GM21576 (cell line): Measurements from ENCODE around the gene PTGDS.
A peak's percentile ranks its signal among the peaks of the same experiment; 100 is the strongest.

Experiments
- ATAC-seq: cut with Tn5 transposase; IDR thresholded peaks from one replicate; pipeline ENCODE4 v1.9.1; 2021; ENCODE audit warnings: mild to moderate bottlenecking, moderate library complexity; ENCODE audit not compliant: unreplicated experiment

Gene PTGDS

DNA sequence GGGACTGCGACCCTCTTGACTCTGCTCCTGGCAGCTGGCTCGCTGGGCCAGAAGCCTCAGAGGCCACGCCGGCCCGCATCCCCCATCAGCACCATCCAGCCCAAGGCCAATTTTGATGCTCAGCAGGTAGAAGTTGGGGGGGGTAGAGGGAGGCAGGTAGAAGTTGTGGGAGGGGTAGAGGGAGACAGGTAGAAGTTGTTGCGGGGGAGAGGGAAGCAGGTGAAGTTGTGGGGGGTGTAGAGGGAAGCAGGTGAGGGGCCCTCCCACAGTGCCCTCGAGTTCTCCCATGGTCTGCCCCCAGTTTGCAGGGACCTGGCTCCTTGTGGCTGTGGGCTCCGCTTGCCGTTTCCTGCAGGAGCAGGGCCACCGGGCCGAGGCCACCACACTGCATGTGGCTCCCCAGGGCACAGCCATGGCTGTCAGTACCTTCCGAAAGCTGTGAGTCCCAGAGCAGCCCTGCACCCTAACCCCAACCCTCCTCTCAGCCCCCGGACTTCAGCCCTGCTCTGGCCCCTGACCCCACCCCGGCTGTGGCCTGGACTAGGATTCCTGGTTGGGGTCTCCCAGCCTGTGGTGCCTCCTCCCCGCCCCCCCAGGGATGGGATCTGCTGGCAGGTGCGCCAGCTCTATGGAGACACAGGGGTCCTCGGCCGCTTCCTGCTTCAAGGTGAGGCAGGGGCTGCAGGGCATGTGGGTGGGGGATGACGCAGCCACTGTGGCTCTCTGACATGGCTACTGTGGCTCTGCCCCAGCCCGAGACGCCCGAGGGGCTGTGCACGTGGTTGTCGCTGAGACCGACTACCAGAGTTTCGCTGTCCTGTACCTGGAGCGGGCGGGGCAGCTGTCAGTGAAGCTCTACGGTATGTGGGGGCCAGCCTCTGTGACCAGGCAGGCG lies 31.7 kb upstream of the PTGDS start:
- ATAC-seq, result no peak

GRCh38 chr9:136946228-136947027 lies 30.9 kb upstream of the PTGDS start:
- ATAC-seq, result no peak

DNA sequence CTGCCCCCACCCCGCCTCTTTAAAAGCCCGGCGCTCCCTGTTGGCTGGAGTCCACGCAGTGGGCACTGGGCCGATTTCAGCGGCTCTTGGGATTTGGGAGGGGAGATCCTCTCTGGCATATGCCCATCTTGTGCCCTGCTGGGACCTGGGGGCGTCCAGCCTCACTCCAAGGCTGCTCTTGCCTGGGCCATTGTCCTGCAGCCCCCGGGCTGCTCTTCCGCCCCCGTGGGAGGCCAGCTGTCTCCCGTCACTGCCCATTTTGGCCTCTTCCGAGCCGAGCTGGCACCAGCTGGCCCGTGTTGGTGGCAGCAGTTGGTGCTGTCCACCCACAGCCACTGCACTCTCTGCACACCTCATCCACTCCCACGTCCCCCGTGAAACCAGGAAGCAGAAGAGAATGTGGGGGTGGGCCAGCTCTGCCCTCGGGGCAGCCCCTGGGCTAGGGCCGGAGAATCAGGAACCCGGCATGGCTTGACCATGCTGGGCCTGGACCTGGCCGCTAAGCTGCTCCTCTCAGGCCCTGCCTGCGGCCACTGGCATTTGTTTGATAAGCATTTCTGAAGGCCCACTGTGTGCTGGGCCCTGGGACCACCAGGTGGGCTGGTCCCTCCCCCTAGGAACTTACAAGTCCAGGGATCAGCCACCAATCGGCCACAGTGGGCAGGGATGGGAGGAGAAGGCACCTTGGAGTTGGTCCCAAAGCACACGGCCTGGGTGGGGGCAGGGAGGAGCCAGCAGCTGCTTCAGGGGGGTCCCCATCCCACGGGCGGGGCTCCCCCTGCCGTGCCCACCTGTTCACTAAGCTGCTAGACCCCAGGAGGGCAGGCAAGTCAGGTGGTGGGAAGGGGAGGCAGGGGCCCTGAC lies 30.0 kb upstream of the PTGDS start:
- ATAC-seq, result no peak

GRCh38 chr9:136947955-136948510 lies 29.3 kb upstream of the PTGDS start:
- ATAC-seq, result no peak

DNA sequence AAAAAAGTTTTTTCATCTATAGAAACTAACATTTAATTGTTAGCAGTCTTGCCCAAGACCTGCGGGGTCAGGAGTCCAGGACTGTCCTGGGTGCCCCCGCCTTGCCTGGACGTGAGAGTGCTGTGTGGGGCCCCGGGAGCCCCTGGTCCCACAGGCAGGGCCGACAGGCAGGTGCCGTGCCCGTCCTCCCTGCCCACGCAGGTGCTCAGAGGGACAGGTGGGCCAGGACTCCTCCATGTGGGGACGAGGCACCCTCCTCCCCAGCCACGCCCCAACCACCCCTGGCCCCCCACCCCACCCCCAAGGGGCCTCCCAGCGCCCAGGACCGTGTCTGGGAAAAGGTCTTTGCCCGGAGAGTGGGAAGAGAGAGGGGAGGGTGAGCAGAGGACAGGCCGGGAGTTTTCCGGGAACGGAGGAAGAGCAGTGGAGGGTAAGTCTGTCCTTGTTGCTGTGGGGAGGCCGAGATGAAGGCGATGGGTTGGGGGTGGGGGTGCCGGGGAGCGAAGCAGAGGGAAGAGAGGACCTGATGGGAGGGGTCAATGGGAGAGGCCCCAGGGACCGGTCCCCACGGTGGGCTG lies 28.0 kb upstream of the PTGDS start:
- no peak for ATAC-seq

- peak; percentile 81 for ATAC-seq
These were observed 27.3 kb upstream of the PTGDS start for GRCh38 chr9:136949817-136950655.

DNA sequence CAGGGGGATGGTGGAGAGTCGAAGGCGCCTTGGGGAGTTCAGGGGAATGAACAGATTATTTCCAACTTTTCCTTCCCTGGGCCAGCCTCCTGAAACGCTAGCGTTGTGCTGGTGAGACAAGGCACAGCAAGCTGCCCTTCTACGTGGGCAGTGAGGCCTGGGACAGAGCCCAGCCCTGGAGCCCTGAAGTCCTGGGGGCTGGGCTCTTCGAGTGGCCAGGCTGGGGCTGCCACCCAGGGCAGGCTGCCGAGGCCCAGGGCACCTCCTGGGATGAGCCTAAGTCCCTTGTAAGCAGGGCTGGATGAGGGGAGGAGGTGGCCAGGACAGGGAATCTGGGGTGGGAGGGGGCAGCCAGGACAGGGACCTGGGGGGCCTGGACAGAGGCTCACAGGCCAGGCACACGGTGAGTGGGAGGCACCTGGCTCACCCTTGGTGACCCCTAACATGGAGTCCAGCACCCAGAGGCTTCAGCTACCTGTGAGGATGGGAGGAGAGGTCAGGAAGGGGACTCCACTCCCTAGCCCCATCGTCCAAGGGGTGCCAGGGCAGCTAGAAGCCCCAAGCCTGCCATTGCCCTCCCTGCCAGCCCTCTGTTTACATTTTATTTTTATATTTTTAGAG lies 26.5 kb upstream of the PTGDS start:
- ATAC-seq, result no peak

- no peak for ATAC-seq
These were observed 25.6 kb upstream of the PTGDS start, which contains the start of gene LCN12 for GRCh38 chr9:136951541-136952320. TSS of gene LCN12 (plus strand) at chr9:136952273. CDS start at chr9:136952328, 55 bp downstream.

DNA sequence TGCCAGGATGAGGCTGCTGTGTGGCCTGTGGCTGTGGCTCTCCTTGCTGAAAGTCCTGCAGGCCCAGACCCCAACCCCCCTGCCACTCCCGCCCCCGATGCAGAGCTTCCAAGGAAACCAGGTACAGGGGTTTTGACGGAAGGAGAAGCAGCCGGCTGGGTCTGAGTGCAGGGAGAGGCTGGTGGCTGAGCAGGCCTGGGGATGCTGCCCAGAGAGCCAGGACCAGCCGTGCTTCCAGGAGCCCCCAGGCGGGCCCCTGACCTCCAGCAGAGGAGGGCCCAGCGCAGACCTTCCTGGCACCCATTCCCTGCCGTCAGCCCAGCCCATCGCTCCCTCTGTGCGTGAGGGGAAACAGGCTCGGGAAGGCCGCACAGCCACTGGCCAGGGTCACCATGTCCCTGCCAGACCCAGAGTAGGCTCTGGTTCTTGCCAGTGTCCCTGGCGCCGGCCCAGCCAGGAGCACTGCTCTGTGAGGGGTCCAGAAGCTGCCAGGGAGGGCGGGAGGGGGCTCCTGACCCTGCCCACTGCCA lies 24.9 kb upstream of the PTGDS start:
- ATAC-seq, result no peak

GRCh38 chr9:136952876-136953770 lies 24.2 kb upstream of the PTGDS start:
- ATAC-seq, result no peak

GRCh38 chr9:136953771-136954269 lies 23.5 kb upstream of the PTGDS start:
- no peak for ATAC-seq

- ATAC-seq, result no peak
These were observed 22.8 kb upstream of the PTGDS start for GRCh38 chr9:136954270-136955083.

DNA sequence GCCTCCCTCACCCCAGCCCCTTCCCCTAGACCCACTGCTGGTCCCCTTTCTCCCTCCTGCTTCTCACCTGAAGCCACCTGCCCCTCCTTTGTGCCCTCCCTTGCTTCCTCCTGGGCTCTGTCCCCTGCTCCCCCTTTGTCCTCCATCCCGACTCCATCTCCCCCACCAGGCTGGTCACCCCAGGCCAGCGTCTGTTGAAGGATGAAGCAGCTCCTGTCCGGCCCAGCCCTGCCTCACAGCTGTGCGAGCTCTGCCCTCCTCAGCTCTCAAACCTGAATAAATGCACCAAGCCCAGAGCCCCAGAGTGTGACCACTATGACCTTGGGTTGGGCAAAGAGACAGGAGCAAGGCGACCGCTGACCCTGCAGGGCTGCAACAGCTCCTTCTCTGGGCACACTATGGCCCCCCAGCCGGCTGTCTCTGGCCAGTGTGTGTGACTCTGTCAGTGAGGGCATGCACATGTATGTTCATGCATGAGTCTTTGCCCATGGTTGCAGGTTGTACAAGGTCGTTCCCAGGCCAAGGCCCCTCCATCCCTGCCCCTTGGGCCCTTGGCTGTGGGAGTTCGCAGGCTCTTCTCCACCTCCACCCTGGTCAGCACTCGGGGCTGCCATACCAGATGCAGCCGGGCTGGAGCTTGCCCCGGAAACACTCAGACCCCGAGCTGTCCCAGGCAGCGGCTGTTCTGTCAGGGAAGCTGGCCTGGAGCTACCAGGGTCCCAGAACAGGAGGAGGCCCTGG lies 21.9 kb upstream of the PTGDS start:
- no peak for ATAC-seq

DNA sequence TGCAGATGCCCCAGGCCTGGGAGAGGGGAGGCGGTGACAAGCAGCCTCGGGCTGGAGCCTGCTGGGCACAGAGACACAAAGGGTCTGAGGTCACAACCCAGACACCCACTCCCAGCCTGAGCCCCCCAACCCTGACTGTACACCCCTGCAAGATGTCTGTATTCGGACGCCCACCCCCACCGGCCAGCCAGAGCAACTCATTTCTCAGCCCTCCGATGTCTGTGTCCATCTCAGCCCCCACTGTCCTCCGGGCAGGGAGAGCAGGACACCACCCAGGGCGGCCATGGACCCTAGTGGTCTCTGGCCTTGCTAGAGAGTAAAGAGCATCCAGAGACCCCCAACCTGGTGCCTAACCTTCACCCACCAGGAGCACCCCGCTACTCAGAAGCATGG lies 21.4 kb upstream of the PTGDS start:
- no peak for ATAC-seq

GRCh38 chr9:136956604-136957003 lies 20.7 kb upstream of the PTGDS start:
- ATAC-seq, result no peak
